PC-9 (cell line): Measurements from ENCODE around the gene RAB9B.

Source experiments
- CTCF ChIP-seq: fragments of 200-600 bp; sonication (generic); conservative IDR thresholded peaks from 2 replicates; pipeline ENCODE4 v1.6.1; 2017; ENCODE audit warnings: mixed run types, antibody characterized with exemption, mild to moderate bottlenecking, moderate library complexity
- EZH2 ChIP-seq: fragments of 200-600 bp; sonication (generic); IDR thresholded peaks from 2 replicates; pipeline ENCODE4 v1.8.0; 2017; ENCODE audit warnings: antibody characterized with exemption, low read depth

GRCh38 chrX:103783971-103784370 is 48.1 kb downstream of the RAB9B start:
- TF ChIP-seq CTCF (no peak), EZH2 (no peak)
